OCI-LY3 (cell line): ENCODE measurements around the gene GPSM3.

Source experiments
- CTCF ChIP-seq: fragments of 200-600, 300-600 bp; sonication (generic); IDR thresholded peaks from 2 replicates; pipeline ENCODE4 v1.5.1; 2014; ENCODE audit warnings: antibody characterized with exemption, low read length, low read depth
- EZH2phosphoT487 ChIP-seq: fragments of 200-600 bp; shearing (Covaris generic); IDR thresholded peaks from 2 replicates; pipeline ENCODE4 v1.6.1; 2018; ENCODE audit warnings: antibody characterized with exemption, mixed run types, low read depth

- TF ChIP-seq CTCF (no peak), EZH2phosphoT487 (no peak)
Measured at GRCh38 chr6:32216285-32216684, 23.8 kb upstream of the GPSM3 start.
